ENCODE results near the gene RND3. TPM values are rescaled to one million over a fixed set of nuclear protein-coding genes. Genes with fewer than 3 reads are reported as not detected.

The RND3 gene
- polyA plus RNA-seq, 3 donors, result not detected

DNA sequence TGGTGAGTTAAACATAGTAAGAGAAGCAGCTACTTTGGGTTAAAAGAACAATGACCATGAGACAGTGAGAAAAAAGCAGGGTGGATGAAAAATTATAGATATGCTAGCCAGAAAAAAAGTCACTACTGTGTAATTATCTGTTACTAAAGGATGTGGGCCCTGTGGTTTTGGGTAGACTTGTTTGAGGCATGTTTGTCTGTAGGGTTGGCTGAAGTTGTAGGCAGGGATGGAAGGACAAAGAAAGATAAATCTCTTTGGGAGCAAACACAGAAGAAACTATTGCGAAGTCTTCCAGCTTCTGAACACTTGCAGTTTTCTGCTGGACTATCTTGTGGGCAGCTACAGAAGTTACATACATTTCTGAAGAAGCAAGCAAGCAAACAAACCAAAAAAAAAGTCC is 28.2 kb downstream of the RND3 start:
- peaks cover 0 to 2% (median 0%) of the 10 kb centered on the region in 3 donors for H3K27me3 Mint-ChIP-seq (ENCODE audit: low read depth in 3 of 3)
- Histone ChIP-seq H4K20me1 (ENCODE audit: insufficient read depth, low read length) (no peaks in the 10 kb centered on the region), H3K4me3 (replicated peaks in 1 of 3; ENCODE audit: low read depth in 2 of 3, low read length in 3 of 3) (no peak overlapping the region), H3K4me2 (replicated peaks; ENCODE audit: extremely low read depth, low read length, poor library complexity, severe bottlenecking) (no peak overlapping the region), H3K9me3 (replicated peaks in 1 of 2; ENCODE audit: control insufficient read depth in 1 of 2, insufficient read depth in 1 of 2, low read length in 2 of 2) (no peaks in the 10 kb centered on the region), H3K9ac (ENCODE audit: insufficient read depth, low read length, poor library complexity, severe bottlenecking) (no peak overlapping the region), H2AFZ (ENCODE audit: insufficient read depth, low read depth, low read length, poor library complexity, severe bottlenecking) (no peak overlapping the region), H3K27me3 (ENCODE audit: control insufficient read depth in 2 of 2, insufficient read depth in 2 of 2, low read length in 2 of 2) (no peaks in the 10 kb centered on the region), H3K36me3 (replicated peaks in 1 of 2; ENCODE audit: control insufficient read depth in 1 of 2, insufficient read depth in 2 of 2, low read length in 2 of 2) (no peaks in the 10 kb centered on the region), H3K79me2 (ENCODE audit: insufficient read depth, low read length) (no peaks in the 10 kb centered on the region), H3K27ac (ENCODE audit: low read depth in 1 of 2, low read length in 2 of 2) (no peak overlapping the region), H3K4me1 (ENCODE audit: control insufficient read depth in 1 of 2, insufficient read depth in 2 of 2, low read length in 2 of 2) (no peaks in the 10 kb centered on the region)
- H3K4me1 Mint-ChIP-seq, result no peaks in the 10 kb centered on the region
- no peak overlapping the region for H3K4me3 Mint-ChIP-seq
- intact Hi-C loops (cut with micrococcal nuclease), result no loop called here
- H3K36me3 Mint-ChIP-seq, result no peaks in the 10 kb centered on the region
- no peak overlapping the region for H3K27ac Mint-ChIP-seq
- DNase-seq, result no peak
- TF ChIP-seq CTCF (IDR thresholded peaks at IDR 0.05), result no peak
- peaks cover 0 to 8% (median 0%) of the 10 kb centered on the region in 7 donors for H3K9me3 Mint-ChIP-seq
- no CpG with 5 or more reads among the region's 1 CpG for WGBS (ENCODE audit: insufficient coverage)

DNA sequence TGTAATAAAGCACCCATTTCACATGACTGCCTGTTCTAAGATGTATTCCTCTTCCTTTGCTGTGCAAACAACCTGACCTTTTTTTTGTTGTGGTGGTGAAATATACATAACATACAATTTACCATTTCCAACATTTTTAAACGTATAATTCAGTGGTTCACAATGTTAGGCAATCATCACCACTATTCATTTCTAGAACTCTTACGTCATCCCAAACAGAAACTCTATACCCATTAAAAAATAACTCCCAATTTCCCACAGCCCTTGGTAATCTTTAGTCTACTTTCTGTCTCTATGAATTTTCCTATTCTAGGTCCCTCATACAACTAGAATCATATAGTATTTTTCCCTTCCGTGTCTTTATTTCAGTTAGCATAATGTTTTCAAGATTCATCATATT is 36.7 kb downstream of the RND3 start:
- Histone ChIP-seq H4K20me1 (ENCODE audit: insufficient read depth, low read length) (no peaks in the 10 kb centered on the region), H2AFZ (ENCODE audit: insufficient read depth, low read depth, low read length, poor library complexity, severe bottlenecking) (no peak overlapping the region), H3K4me1 (ENCODE audit: control insufficient read depth in 1 of 2, insufficient read depth in 2 of 2, low read length in 2 of 2) (no peaks in the 10 kb centered on the region), H3K4me3 (replicated peaks in 1 of 3; ENCODE audit: low read depth in 2 of 3, low read length in 3 of 3) (no peak overlapping the region), H3K27ac (ENCODE audit: low read depth in 1 of 2, low read length in 2 of 2) (no peak overlapping the region), H3K9ac (ENCODE audit: insufficient read depth, low read length, poor library complexity, severe bottlenecking) (no peak overlapping the region), H3K9me3 (replicated peaks in 1 of 2; ENCODE audit: control insufficient read depth in 1 of 2, insufficient read depth in 1 of 2, low read length in 2 of 2) (no peaks in the 10 kb centered on the region), H3K4me2 (replicated peaks; ENCODE audit: extremely low read depth, low read length, poor library complexity, severe bottlenecking) (no peak overlapping the region), H3K36me3 (replicated peaks in 1 of 2; ENCODE audit: control insufficient read depth in 1 of 2, insufficient read depth in 2 of 2, low read length in 2 of 2) (no peaks in the 10 kb centered on the region), H3K27me3 (ENCODE audit: control insufficient read depth in 2 of 2, insufficient read depth in 2 of 2, low read length in 2 of 2) (no peaks in the 10 kb centered on the region), H3K79me2 (ENCODE audit: insufficient read depth, low read length) (no peaks in the 10 kb centered on the region)
- Mint-ChIP-seq H3K9me3 (peaks cover 0 to 5% (median 0%) of the 10 kb centered on the region in 7 donors), H3K27me3 (ENCODE audit: low read depth in 3 of 3) (peaks cover 0 to 2% (median 0%) of the 10 kb centered on the region in 3 donors), H3K4me1 (no peaks in the 10 kb centered on the region), H3K4me3 (no peak overlapping the region), H3K27ac (no peak overlapping the region), H3K36me3 (no peaks in the 10 kb centered on the region)
- TF ChIP-seq CTCF (IDR thresholded peaks at IDR 0.05), result no peak
- WGBS (ENCODE audit: insufficient coverage), result 100% methylated on average over 1 of the region's 3 CpGs
- intact Hi-C loops (cut with micrococcal nuclease), result no loop called here
- DNase-seq, result no peak
